Panc1 (cell line): Measurements from ENCODE around the gene CACNA1C.

Experiments
- POLR2AphosphoS5 ChIP-seq: IDR thresholded peaks from 2 replicates; pipeline ENCODE4 v1.6.1; 2012; ENCODE audit warnings: mild to moderate bottlenecking, low read depth, low read length, moderate library complexity
- SIN3A ChIP-seq: IDR thresholded peaks from 2 replicates; pipeline ENCODE4 v1.6.1; 2012; ENCODE audit warnings: low read depth, mild to moderate bottlenecking, low read length, moderate library complexity, borderline replicate concordance; ENCODE audit not compliant: insufficient read depth
- TF ChIP-seq, protein P1 (sequence below): fragments of 450-650 bp; IDR thresholded peaks from 2 replicates; pipeline ENCODE4 v1.5.1; 2017; ENCODE audit warnings: mild to moderate bottlenecking
- TF ChIP-seq, protein P2 (sequence below), 2 experiments: IDR thresholded peaks; 2 replicates each; pipeline ENCODE4 v1.6.1; 2011 to 2012; ENCODE audit warnings: low read depth in 2 of 2, control low read depth in 1 of 2, low read length in 1 of 2, mild to moderate bottlenecking in 1 of 2, moderate library complexity in 1 of 2; ENCODE audit not compliant: insufficient read depth in 1 of 2

DNA sequence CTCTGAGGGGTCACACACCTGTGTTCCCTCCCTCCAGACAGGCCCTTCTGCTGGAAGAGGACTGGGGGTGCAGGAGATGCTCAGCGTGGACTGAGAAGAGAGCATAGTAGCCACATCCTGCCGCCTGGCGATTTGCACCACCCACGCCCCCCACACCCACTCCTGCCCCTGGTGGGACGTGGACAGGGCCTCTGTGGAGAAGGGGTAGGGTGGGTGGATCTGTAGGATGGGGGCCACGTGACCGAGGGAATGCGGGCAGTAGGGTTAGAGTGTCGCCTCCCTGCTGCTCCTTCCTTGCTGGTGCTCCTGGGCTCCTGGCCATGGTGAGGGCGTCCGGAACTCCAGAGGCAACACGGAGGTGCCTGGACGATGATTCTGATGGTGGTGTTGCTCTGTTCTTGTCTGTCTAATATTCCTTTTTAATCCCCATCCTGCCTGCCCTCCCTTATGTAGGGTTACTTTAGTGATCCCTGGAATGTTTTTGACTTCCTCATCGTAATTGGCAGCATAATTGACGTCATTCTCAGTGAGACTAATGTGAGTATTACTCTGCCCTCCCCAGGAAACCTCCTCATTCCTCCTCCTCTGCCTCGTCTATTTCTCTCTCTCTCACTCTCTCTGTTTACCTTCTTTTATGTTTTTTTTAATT is 580.5 kb downstream of the CACNA1C start:
- TF ChIP-seq, protein P1, sequence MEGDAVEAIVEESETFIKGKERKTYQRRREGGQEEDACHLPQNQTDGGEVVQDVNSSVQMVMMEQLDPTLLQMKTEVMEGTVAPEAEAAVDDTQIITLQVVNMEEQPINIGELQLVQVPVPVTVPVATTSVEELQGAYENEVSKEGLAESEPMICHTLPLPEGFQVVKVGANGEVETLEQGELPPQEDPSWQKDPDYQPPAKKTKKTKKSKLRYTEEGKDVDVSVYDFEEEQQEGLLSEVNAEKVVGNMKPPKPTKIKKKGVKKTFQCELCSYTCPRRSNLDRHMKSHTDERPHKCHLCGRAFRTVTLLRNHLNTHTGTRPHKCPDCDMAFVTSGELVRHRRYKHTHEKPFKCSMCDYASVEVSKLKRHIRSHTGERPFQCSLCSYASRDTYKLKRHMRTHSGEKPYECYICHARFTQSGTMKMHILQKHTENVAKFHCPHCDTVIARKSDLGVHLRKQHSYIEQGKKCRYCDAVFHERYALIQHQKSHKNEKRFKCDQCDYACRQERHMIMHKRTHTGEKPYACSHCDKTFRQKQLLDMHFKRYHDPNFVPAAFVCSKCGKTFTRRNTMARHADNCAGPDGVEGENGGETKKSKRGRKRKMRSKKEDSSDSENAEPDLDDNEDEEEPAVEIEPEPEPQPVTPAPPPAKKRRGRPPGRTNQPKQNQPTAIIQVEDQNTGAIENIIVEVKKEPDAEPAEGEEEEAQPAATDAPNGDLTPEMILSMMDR: no peak
- TF ChIP-seq, protein P2, sequence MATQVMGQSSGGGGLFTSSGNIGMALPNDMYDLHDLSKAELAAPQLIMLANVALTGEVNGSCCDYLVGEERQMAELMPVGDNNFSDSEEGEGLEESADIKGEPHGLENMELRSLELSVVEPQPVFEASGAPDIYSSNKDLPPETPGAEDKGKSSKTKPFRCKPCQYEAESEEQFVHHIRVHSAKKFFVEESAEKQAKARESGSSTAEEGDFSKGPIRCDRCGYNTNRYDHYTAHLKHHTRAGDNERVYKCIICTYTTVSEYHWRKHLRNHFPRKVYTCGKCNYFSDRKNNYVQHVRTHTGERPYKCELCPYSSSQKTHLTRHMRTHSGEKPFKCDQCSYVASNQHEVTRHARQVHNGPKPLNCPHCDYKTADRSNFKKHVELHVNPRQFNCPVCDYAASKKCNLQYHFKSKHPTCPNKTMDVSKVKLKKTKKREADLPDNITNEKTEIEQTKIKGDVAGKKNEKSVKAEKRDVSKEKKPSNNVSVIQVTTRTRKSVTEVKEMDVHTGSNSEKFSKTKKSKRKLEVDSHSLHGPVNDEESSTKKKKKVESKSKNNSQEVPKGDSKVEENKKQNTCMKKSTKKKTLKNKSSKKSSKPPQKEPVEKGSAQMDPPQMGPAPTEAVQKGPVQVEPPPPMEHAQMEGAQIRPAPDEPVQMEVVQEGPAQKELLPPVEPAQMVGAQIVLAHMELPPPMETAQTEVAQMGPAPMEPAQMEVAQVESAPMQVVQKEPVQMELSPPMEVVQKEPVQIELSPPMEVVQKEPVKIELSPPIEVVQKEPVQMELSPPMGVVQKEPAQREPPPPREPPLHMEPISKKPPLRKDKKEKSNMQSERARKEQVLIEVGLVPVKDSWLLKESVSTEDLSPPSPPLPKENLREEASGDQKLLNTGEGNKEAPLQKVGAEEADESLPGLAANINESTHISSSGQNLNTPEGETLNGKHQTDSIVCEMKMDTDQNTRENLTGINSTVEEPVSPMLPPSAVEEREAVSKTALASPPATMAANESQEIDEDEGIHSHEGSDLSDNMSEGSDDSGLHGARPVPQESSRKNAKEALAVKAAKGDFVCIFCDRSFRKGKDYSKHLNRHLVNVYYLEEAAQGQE (IDR thresholded peaks at IDR 0.05; ENCODE audit: insufficient read depth in 1 of 2, low read depth in 2 of 2, low read length in 1 of 2): no peak
- TF ChIP-seq SIN3A (no peak), POLR2AphosphoS5 (no peak)
